ENCODE results near the gene DPEP1. TPM values are rescaled to one million over a fixed set of nuclear protein-coding genes. Genes with fewer than 3 reads are reported as not detected.

The DPEP1 gene
- 13.4 and 16.7 TPM in 2 replicates for total RNA-seq (ENCODE audit: low replicate concordance)
- long read RNA-seq, partial matches to known transcripts = 2 of 32 reads
- long read RNA-seq, other reads (novel, unspliced or antisense) = 30 of 32 reads

DNA sequence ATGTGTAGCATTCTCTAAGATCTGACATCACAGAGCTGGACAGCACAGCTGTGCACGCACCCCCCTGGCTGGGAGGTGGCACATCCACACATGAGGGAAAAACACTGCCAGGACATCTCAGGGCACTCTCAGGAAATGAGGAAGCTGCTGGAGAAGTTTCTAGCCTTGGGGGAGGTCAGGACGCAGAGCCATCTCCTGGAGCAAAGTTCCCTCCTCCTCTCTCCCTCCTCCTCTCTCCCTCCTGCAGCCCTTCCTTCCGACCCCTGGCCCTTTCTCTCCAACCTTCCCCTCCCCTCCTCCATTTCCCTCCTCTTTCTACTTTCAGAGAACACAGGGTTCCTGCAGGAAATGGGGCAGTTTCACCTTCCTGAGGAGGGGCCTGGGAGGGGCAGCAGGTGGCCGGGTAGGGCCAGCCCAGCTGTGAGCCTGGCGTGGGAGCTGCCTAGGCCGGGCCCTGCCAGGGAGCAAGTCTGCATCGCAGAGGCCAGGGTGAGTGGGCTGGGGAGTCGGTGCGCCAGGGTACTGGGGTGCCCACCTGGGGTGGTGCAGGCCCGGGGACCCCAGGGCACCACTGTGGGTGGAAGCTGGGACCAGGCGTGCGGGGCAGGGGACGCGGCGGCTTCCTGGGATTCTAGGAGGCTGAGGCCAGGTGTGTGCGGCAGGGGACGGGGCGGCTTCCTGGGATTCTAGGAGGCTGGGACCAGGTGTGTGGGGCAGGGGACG lies at the start of gene DPEP1:
Gene DPEP1 (plus strand): TSS at position 412 of the 723 bp plus-strand sequence. CDS start 16,769 bp downstream, outside the sequence.
- TF ChIP-seq CTCF (conservative IDR thresholded peaks at IDR 0.05) = no peak
- H3K27ac Mint-ChIP-seq = peak within 1 kb of the TSS; percentile 65
- no peaks in the 10 kb centered on the region for H3K36me3 Mint-ChIP-seq
- peaks cover 10% of the 10 kb centered on the region for H3K4me1 Mint-ChIP-seq (ENCODE audit: unreplicated experiment)
- no peaks in the 10 kb centered on the region for H3K9me3 Mint-ChIP-seq
- H3K27me3 Mint-ChIP-seq = no peaks in the 10 kb centered on the region
- no peak for DNase-seq (ENCODE audit: extremely low spot score, unreplicated experiment)
- no peak within 1 kb of the TSS for H3K4me3 Mint-ChIP-seq

GRCh38 chr16:89564476-89565255 lies 48.8 kb upstream of the DPEP1 start:
- H3K4me1 Mint-ChIP-seq (ENCODE audit: unreplicated experiment) = peaks cover 30% of the 10 kb centered on the region
- DNase-seq (ENCODE audit: extremely low spot score, unreplicated experiment) = no peak
- no peak for TF ChIP-seq CTCF (conservative IDR thresholded peaks at IDR 0.05)
- peak overlapping the region; percentile 81 for H3K4me3 Mint-ChIP-seq
- no peaks in the 10 kb centered on the region for H3K9me3 Mint-ChIP-seq
- H3K27me3 Mint-ChIP-seq = no peaks in the 10 kb centered on the region
- H3K36me3 Mint-ChIP-seq = peaks cover 27% of the 10 kb centered on the region
- H3K27ac Mint-ChIP-seq = peak overlapping the region; percentile 96

- no peak for TF ChIP-seq CTCF (conservative IDR thresholded peaks at IDR 0.05)
- H3K9me3 Mint-ChIP-seq = no peaks in the 10 kb centered on the region
- H3K4me1 Mint-ChIP-seq (ENCODE audit: unreplicated experiment) = peaks cover 30% of the 10 kb centered on the region
- H3K27ac Mint-ChIP-seq = peak overlapping the region; percentile 96
- peak overlapping the region; percentile 81 for H3K4me3 Mint-ChIP-seq
- DNase-seq (ENCODE audit: extremely low spot score, unreplicated experiment) = no peak
- H3K27me3 Mint-ChIP-seq = no peaks in the 10 kb centered on the region
- H3K36me3 Mint-ChIP-seq = peaks cover 27% of the 10 kb centered on the region
These were observed 48.3 kb upstream of the DPEP1 start for GRCh38 chr16:89565256-89565505.

GRCh38 chr16:89565506-89566372 lies 47.7 kb upstream of the DPEP1 start:
- Mint-ChIP-seq H3K4me1 (ENCODE audit: unreplicated experiment) (peaks cover 30% of the 10 kb centered on the region), H3K36me3 (peaks cover 27% of the 10 kb centered on the region), H3K27me3 (no peaks in the 10 kb centered on the region), H3K9me3 (no peaks in the 10 kb centered on the region), H3K4me3 (peak overlapping the region; percentile 81), H3K27ac (peak overlapping the region; percentile 96)
- TF ChIP-seq CTCF (conservative IDR thresholded peaks at IDR 0.05) = peak; percentile 80
- no peak for DNase-seq (ENCODE audit: extremely low spot score, unreplicated experiment)
